SJSA1 (cell line): Measurements from ENCODE around the gene P2RY14. TPM values are rescaled to one million over a fixed set of nuclear protein-coding genes. Genes with fewer than 3 reads are reported as not detected.
"Not testable (repeated sequence)": the region's sequence is repeated elsewhere in the genome, so short reads cannot be mapped to it uniquely, and the experiment has no call there.

Source experiments
- DNase-seq, 2 experiments: peaks; one replicate each; pipeline ENCODE4 v3.0.0-alpha.2; 2015 to 2020; ENCODE audit warnings: low spot score in 2 of 2, low read depth in 1 of 2
- H3K27ac ChIP-seq: fragments of 250-450 bp; sonication (Bioruptor Pico); 2 replicates; pipeline ENCODE4 v1.5.1; 2020; ENCODE audit warnings: mild to moderate bottlenecking, moderate library complexity
- H3K27me3 ChIP-seq: fragments of 250-450 bp; sonication (Bioruptor Pico); replicated peaks from 2 replicates; pipeline ENCODE4 v1.5.1; 2020; ENCODE audit warnings: mild to moderate bottlenecking, moderate library complexity
- H3K36me3 ChIP-seq: fragments of 250-450 bp; sonication (Bioruptor Pico); 2 replicates; pipeline ENCODE4 v1.5.1; 2020; ENCODE audit warnings: mild to moderate bottlenecking
- H3K4me1 ChIP-seq: fragments of 250-450 bp; sonication (Bioruptor Pico); replicated peaks from 2 replicates; pipeline ENCODE4 v1.6.1; 2021; ENCODE audit warnings: mild to moderate bottlenecking
- H3K4me3 ChIP-seq: fragments of 250-450 bp; sonication (Bioruptor Pico); 2 replicates; pipeline ENCODE4 v1.5.1; 2020; ENCODE audit warnings: mild to moderate bottlenecking
- H3K9me3 ChIP-seq: fragments of 250-450 bp; sonication (Bioruptor Pico); replicated peaks from 2 replicates; pipeline ENCODE4 v1.5.1; 2020; ENCODE audit warnings: mild to moderate bottlenecking
- total RNA-seq: library from RNA; depleted of rRNA; stranded (reverse); fragments of >200 nt; shearing (Covaris generic); gene quantifications from 2 replicates; pipeline ENCODE4 v1.2.3, GENCODE V29; 2014

The P2RY14 gene
- total RNA-seq, 1 experiment from 2014 or later, result not detected

DNA sequence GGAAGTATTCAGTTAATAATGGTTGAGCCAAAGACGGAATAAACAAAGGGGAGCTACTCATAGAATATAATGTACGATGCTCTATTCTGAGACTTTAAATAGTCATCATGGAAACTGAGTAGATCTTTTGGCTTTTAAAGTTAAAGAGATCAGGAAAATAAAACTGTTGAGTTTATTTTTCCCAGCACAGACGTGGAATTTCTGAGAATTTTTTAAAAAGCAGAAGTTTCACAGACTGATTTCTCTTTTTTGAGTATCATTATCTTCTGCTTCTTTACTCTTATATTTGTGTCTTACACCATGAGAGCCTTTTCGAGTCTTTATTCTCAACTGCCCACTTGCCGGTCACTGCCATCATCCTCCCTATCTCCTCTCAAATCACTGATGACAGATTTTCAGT, 13.2 kb downstream of the P2RY14 start:
- Histone ChIP-seq H3K4me1 (peaks cover 52% of the 10 kb centered on the region), H3K4me3 (no peak overlapping the region), H3K27ac (0 out of 2 replicates have a peak overlapping the region, but pooled peaks have one; percentile 27), H3K9me3 (no peaks in the 10 kb centered on the region), H3K27me3 (0 out of 2 replicates have a peak, but pooled peaks cover 2% of the 10 kb centered on the region), H3K36me3 (no peaks in the 10 kb centered on the region)
- DNase-seq, result no peak

DNA sequence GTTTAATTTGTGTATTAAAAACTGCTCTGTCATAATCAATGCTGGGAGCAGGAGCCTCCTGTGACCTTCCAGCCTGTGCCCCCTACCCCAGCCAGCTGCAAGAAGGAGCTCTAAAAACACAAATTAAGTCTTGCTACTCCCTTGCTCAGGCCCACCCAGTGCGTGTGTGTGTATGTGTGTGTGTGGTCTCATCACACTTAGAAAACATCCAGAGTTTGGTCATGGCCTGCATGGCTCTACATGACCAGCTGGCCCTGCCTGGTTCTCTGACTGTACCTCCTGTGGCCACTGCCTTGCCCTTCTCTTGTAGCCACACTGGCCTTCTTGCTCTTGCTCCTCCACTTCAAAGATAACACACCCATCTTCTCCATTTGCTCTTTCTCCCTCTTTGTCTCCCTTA, 13.7 kb downstream of the P2RY14 start:
- no peaks in the 10 kb centered on the region for H3K9me3 ChIP-seq
- peaks cover 57% of the 10 kb centered on the region for H3K4me1 ChIP-seq
- 0 out of 2 replicates have a peak, but pooled peaks cover 2% of the 10 kb centered on the region for H3K27me3 ChIP-seq
- H3K27ac ChIP-seq, result peak overlapping the region; percentile 27; the same call in 1 of the 2 replicates
- no peaks in the 10 kb centered on the region for H3K36me3 ChIP-seq
- no peak overlapping the region for H3K4me3 ChIP-seq
- peak; percentile 64 to 81 for DNase-seq

GRCh38 chr3:151262871-151263525, 15.3 kb downstream of the P2RY14 start:
- H3K4me1 ChIP-seq, result peaks cover 70% of the 10 kb centered on the region
- no peak for DNase-seq
- 0 out of 2 replicates have a peak, but pooled peaks cover 2% of the 10 kb centered on the region for H3K27me3 ChIP-seq
- H3K36me3 ChIP-seq, result no peaks in the 10 kb centered on the region
- H3K9me3 ChIP-seq, result no peaks in the 10 kb centered on the region
- no peak overlapping the region for H3K4me3 ChIP-seq
- H3K27ac ChIP-seq, result no peak overlapping the region

DNA sequence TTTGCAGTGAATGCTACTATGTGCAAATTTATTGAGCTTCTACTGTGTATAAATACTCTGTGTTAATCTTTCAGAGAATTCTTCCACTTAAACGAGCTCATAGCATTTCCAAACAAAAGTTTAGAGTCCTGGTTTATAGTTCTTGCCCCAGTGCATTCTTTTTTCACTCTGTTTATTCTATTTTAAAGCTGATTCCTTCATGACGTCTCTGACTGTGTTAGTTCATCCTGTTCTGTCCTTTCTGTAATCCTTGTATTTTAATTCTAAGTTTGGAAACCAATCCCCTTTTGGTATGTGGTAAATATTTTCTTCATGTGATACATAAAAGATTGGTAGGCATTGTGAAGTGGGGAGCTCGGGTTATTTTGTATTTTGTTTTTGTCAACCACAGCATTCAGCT, 18.7 kb downstream of the P2RY14 start:
- Histone ChIP-seq H3K4me3 (no peak overlapping the region), H3K27me3 (0 out of 2 replicates have a peak, but pooled peaks cover 2% of the 10 kb centered on the region), H3K4me1 (peaks cover 38% of the 10 kb centered on the region), H3K36me3 (no peaks in the 10 kb centered on the region), H3K27ac (no peak overlapping the region), H3K9me3 (no peaks in the 10 kb centered on the region)
- DNase-seq, result peak in 1 of 2 experiments; percentile 39

DNA sequence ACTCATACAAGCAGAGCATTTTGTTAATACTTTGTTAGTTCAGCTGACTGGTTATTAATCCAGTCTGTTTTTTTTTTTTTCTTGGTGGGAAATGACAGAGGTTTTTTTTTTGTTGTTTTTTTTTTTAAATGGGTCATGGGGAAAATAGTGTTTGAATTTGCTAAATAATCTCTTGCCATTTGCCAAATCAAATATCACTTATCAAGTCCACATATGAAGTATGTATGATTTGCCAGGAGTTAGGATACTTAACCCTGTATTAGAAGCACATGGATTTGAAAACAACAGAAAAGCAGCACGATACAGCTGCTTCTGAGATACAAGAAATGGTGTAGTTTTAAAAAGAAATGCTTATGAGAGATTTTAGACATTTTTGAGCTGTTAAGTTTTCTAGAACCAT, 21.6 kb downstream of the P2RY14 start:
- DNase-seq, result no peak
- H3K4me1 ChIP-seq, result peaks cover 18% of the 10 kb centered on the region
- no peaks in the 10 kb centered on the region for H3K27me3 ChIP-seq
- no peaks in the 10 kb centered on the region for H3K36me3 ChIP-seq
- H3K9me3 ChIP-seq, result no peaks in the 10 kb centered on the region
- H3K27ac ChIP-seq, result no peak overlapping the region
- no peak overlapping the region for H3K4me3 ChIP-seq

GRCh38 chr3:151248772-151249337, 29.5 kb downstream of the P2RY14 start:
- Histone ChIP-seq H3K4me1 (no peaks in the 10 kb centered on the region), H3K27me3 (no peaks in the 10 kb centered on the region), H3K27ac (no peak overlapping the region), H3K9me3 (no peaks in the 10 kb centered on the region; the same call in 1 of the 2 replicates), H3K4me3 (no peak overlapping the region), H3K36me3 (no peaks in the 10 kb centered on the region)
- no peak for DNase-seq

DNA sequence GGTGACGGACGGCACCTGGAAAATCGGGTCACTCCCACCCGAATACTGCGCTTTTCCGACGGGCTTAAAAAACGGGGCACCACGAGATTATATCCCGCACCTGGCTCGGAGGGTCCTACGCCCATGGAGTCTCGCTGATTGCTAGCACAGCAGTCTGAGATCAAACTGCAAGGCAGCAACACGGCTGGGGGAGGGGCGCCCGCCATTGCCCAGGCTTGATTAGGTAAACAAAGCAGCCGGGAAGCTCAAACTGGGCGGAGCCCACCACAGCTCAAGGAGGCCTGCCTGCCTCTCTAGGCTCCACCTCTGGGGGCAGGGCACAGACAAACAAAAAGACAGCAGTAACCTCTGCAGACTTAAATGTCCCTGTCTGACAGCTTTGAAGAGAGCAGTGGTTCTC, 36.3 kb downstream of the P2RY14 start:
- not testable (repeated sequence) for DNase-seq, H3K4me3 ChIP-seq, H3K27me3 ChIP-seq, H3K36me3 ChIP-seq, H3K4me1 ChIP-seq, H3K27ac ChIP-seq, H3K9me3 ChIP-seq

DNA sequence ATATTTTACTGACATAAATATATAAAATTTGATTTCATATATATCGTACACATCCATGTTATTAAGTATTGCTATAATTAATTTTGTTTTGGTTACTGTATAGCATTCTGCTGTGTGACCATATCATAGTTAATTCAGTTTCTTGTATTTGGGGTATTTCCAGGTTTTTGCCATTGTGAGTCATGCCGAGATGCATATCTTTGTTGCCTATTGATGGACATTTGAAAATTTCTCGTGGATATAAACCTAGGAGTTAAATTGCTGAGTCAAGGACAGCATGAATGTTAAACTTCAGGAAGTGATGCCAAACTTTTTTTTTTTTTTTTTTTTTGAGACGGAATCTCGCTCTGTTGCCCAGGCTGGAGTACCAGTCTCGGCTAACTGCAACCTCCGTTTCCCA, 41.6 kb downstream of the P2RY14 start:
- H3K36me3 ChIP-seq, result no peaks in the 10 kb centered on the region
- H3K4me1 ChIP-seq, result no peaks in the 10 kb centered on the region
- DNase-seq, result no peak
- H3K4me3 ChIP-seq, result no peak overlapping the region
- H3K9me3 ChIP-seq, result no peaks in the 10 kb centered on the region
- H3K27me3 ChIP-seq, result no peaks in the 10 kb centered on the region
- H3K27ac ChIP-seq, result no peak overlapping the region

GRCh38 chr3:151236316-151236715, 42.0 kb downstream of the P2RY14 start:
- no peak for DNase-seq
- Histone ChIP-seq H3K27ac (no peak overlapping the region), H3K4me1 (no peaks in the 10 kb centered on the region)

GRCh38 chr3:151234825-151235224, 43.5 kb downstream of the P2RY14 start:
- H3K4me1 ChIP-seq, result no peaks in the 10 kb centered on the region
- no peaks in the 10 kb centered on the region for H3K27me3 ChIP-seq
- no peak overlapping the region for H3K4me3 ChIP-seq
- H3K27ac ChIP-seq, result no peak overlapping the region
- DNase-seq, result no peak
- H3K36me3 ChIP-seq, result no peaks in the 10 kb centered on the region
- H3K9me3 ChIP-seq, result no peaks in the 10 kb centered on the region

More at GRCh38 chr3:151236316-151236715, 42.0 kb downstream of the P2RY14 start:
- Histone ChIP-seq H3K9me3 (no peaks in the 10 kb centered on the region), H3K4me3 (no peak overlapping the region), H3K36me3 (no peaks in the 10 kb centered on the region), H3K27me3 (no peaks in the 10 kb centered on the region)

DNA sequence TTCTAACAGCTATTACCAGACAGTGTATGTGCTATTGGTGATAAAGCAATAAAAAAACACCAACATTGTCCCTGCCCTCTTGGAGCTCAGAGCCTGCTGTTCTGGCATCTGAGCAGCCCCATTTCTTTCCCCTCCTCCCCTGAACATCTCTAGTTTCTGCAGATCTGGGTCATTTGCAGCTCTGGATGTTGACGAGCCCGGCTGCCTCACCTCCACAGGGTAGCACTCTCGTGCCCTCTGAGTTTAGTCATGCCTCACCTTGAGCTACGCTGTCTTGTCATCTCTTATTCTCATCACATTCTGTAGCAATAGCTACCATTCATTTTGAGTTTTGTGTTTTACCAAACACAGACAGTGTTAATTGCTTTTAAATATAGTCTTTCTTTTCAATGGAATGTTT, 45.4 kb downstream of the P2RY14 start:
- H3K4me3 ChIP-seq, result no peak overlapping the region
- H3K27ac ChIP-seq, result no peak overlapping the region
- H3K27me3 ChIP-seq, result no peaks in the 10 kb centered on the region
- peaks cover 10% of the 10 kb centered on the region for H3K4me1 ChIP-seq
- no peaks in the 10 kb centered on the region for H3K36me3 ChIP-seq
- H3K9me3 ChIP-seq, result no peaks in the 10 kb centered on the region
- DNase-seq, result no peak

GRCh38 chr3:151232403-151232802, 45.9 kb downstream of the P2RY14 start:
- H3K36me3 ChIP-seq, H3K27ac ChIP-seq, H3K4me3 ChIP-seq, H3K9me3 ChIP-seq, H3K27me3 ChIP-seq, DNase-seq: not testable (repeated sequence)
- H3K4me1 ChIP-seq, result peaks cover 16% of the 10 kb centered on the region

DNA sequence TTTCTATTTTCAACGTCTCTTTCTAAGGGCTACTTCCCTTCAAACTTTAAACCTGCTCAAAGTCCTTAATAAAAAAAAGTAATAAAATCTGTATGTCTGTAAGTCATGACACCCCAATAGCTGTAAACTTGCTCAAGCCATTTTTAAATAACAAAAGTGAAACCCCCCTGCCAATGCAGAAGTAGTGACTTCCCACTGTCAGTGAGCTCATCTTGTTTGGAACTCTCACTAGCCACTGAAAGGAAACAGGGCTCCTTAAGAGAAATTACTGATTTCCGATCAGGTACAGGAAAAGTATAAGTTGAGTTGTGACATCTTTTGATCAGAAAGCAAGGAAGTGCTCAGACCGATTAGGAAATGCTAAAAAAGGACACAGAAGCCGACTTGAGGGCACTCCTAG, 47.7 kb downstream of the P2RY14 start:
- no peaks in the 10 kb centered on the region for H3K9me3 ChIP-seq
- peaks cover 22% of the 10 kb centered on the region for H3K4me1 ChIP-seq
- H3K27me3 ChIP-seq, result no peaks in the 10 kb centered on the region
- H3K36me3 ChIP-seq, result no peaks in the 10 kb centered on the region
- no peak overlapping the region for H3K4me3 ChIP-seq
- DNase-seq, result no peak
- no peak overlapping the region for H3K27ac ChIP-seq

DNA sequence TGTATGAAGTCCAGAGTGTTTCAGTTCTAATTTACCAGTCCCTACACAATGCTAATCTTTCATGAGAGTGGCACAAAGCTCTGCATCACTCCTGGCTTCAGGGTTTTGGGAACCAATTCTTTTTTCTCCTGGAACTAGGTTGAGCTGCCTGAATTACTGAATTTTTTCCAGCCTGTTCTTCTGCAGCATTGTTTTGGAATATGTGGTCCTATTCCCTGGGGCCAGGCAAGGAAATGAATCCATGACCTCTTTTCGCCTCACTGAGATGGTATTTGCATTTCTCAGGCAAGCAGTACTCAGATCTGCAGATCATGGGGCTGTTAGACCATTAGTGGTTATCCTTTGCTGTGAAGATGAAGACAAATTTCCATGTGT, 49.7 kb downstream of the P2RY14 start:
- Histone ChIP-seq H3K4me1 (peaks cover 22% of the 10 kb centered on the region), H3K27ac (peak overlapping the region; percentile 58), H3K36me3 (no peaks in the 10 kb centered on the region), H3K27me3 (no peaks in the 10 kb centered on the region), H3K9me3 (no peaks in the 10 kb centered on the region), H3K4me3 (no peak overlapping the region)
- DNase-seq, result no peak
